Esophagus muscularis mucosa (tissue), 3 donors: ENCODE measurements around the gene MIGA2.
"Not testable (repeated sequence)": the region's sequence is repeated elsewhere in the genome, so short reads cannot be mapped to it uniquely, and the experiment has no call there.

Source experiments
- CTCF ChIP-seq, 3 experiments: fragments of 200-600 bp in 2 of 3; fragments of 450-650 bp in 1 of 3; sonication (generic) in 2 of 3; IDR thresholded peaks; one replicate each; pipeline ENCODE4 v1.5.1; 2017 to 2019; ENCODE audit warnings: antibody characterized with exemption in 3 of 3, mild to moderate bottlenecking in 2 of 3, moderate library complexity in 1 of 3
- POLR2AphosphoS5 ChIP-seq, 2 donors: sonication (generic); formaldehyde crosslinking; IDR thresholded peaks; one replicate each; pipeline ENCODE4 v1.6.1; 2017; ENCODE audit warnings: antibody characterized with exemption in 2 of 2

- not testable (repeated sequence) for TF ChIP-seq CTCF, POLR2AphosphoS5 (IDR thresholded peaks at IDR 0.05)
Observed at GRCh38 chr9:129035838-129036237, 588 bp upstream of the MIGA2 start.
